ENCODE data around the gene CDH18.

DNA sequence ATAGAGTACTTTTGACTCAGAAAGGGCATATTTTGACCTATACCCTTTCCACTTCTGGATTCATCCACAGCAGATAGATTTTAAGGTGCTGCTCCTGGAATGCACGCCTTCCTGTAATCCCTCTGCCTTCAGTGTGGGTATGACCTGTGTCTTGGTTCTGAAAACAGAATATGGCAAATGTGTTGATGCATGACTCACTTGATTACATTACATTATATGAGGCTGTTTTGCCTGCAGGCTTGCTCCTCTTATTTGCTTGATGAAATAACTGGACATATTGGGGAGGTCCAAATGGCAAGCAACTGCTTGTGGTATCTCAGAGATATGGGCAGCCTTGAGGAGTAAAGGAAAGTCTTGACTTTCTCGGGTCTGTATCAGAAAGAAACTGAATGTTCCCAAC is 468.6 kb downstream of the CDH18 start:
- TF ChIP-seq, protein P1, sequence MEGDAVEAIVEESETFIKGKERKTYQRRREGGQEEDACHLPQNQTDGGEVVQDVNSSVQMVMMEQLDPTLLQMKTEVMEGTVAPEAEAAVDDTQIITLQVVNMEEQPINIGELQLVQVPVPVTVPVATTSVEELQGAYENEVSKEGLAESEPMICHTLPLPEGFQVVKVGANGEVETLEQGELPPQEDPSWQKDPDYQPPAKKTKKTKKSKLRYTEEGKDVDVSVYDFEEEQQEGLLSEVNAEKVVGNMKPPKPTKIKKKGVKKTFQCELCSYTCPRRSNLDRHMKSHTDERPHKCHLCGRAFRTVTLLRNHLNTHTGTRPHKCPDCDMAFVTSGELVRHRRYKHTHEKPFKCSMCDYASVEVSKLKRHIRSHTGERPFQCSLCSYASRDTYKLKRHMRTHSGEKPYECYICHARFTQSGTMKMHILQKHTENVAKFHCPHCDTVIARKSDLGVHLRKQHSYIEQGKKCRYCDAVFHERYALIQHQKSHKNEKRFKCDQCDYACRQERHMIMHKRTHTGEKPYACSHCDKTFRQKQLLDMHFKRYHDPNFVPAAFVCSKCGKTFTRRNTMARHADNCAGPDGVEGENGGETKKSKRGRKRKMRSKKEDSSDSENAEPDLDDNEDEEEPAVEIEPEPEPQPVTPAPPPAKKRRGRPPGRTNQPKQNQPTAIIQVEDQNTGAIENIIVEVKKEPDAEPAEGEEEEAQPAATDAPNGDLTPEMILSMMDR (IDR thresholded peaks at IDR 0.05): no peak
- TF ChIP-seq POLR2AphosphoS5 (IDR thresholded peaks at IDR 0.05; ENCODE audit: low read depth, low read length) (no peak), SIN3A (IDR thresholded peaks at IDR 0.05; ENCODE audit: borderline replicate concordance, insufficient read depth, low read depth, low read length) (no peak), TCF7L2 (IDR thresholded peaks at IDR 0.05; ENCODE audit: low read depth, low read length) (no peak)
- TF ChIP-seq, protein P2, sequence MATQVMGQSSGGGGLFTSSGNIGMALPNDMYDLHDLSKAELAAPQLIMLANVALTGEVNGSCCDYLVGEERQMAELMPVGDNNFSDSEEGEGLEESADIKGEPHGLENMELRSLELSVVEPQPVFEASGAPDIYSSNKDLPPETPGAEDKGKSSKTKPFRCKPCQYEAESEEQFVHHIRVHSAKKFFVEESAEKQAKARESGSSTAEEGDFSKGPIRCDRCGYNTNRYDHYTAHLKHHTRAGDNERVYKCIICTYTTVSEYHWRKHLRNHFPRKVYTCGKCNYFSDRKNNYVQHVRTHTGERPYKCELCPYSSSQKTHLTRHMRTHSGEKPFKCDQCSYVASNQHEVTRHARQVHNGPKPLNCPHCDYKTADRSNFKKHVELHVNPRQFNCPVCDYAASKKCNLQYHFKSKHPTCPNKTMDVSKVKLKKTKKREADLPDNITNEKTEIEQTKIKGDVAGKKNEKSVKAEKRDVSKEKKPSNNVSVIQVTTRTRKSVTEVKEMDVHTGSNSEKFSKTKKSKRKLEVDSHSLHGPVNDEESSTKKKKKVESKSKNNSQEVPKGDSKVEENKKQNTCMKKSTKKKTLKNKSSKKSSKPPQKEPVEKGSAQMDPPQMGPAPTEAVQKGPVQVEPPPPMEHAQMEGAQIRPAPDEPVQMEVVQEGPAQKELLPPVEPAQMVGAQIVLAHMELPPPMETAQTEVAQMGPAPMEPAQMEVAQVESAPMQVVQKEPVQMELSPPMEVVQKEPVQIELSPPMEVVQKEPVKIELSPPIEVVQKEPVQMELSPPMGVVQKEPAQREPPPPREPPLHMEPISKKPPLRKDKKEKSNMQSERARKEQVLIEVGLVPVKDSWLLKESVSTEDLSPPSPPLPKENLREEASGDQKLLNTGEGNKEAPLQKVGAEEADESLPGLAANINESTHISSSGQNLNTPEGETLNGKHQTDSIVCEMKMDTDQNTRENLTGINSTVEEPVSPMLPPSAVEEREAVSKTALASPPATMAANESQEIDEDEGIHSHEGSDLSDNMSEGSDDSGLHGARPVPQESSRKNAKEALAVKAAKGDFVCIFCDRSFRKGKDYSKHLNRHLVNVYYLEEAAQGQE (IDR thresholded peaks at IDR 0.05; ENCODE audit: insufficient read depth in 1 of 2, low read depth in 2 of 2, low read length in 1 of 2): no peak

Measured in Panc1 (cell line).